Body of pancreas (tissue), 4 donors: ENCODE results near the gene ST8SIA4. TPM values are rescaled to one million over a fixed set of nuclear protein-coding genes. Genes with fewer than 3 reads are reported as not detected.

Experiments used
- ATAC-seq: fragments of 150-250 bp; one replicate; pipeline ENCODE4 v1.9.1; 2016
- DNase-seq, 4 donors: peaks; one replicate each; pipeline ENCODE4 v3.0.0-alpha.2; 2019
- H3K27ac ChIP-seq, 4 donors: fragments of 200-600 bp; sonication (generic); 1 replicate in 3 of 4; 2 replicates in 1 of 4; pipeline versions ENCODE4 v1.5.1 to v1.6.1; 2016 to 2019; ENCODE audit warnings: mild to moderate bottlenecking in 1 of 4, mixed read lengths in 1 of 4, moderate library complexity in 1 of 4
- H3K27me3 ChIP-seq, 2 donors: fragments of 200-600 bp; sonication (generic); one replicate each; pipeline ENCODE4 v1.6.0; 2016; ENCODE audit warnings: mild to moderate bottlenecking in 1 of 2
- H3K36me3 ChIP-seq, 2 donors: fragments of 200-600 bp; sonication (generic); replicated peaks in 1 of 2; 2 replicates each; pipeline ENCODE4 v1.5.1; 2016; ENCODE audit warnings: low read depth in 2 of 2; ENCODE audit not compliant: insufficient read depth in 1 of 2
- H3K4me1 ChIP-seq: fragments of 200-600 bp; sonication (generic); one replicate; pipeline ENCODE4 v1.6.0; 2016
- H3K4me3 ChIP-seq, 2 donors: fragments of 200-600 bp; sonication (generic); 1 replicate in 1 of 2; 2 replicates in 1 of 2; pipeline ENCODE4 v1.5.1; 2016 to 2019
- H3K9me3 ChIP-seq, 3 donors: fragments of 200-600 bp; sonication (generic); 1 replicate in 2 of 3; 2 replicates in 1 of 3; pipeline ENCODE4 v1.5.1; 2016
- POLR2A ChIP-seq, 3 donors: fragments of 450-650 bp; IDR thresholded peaks; one replicate each; pipeline ENCODE4 v1.6.1; 2016; ENCODE audit warnings: antibody characterized with exemption in 3 of 3, mild to moderate bottlenecking in 2 of 3
- WGBS, 2 donors: methylation state at CpG; one replicate each; pipeline ENCODE4 v1.1.5; 2017; 5-methylcytosine and 5-hydroxymethylcytosine counted together
- intact Hi-C: fragments of 100-400 bp; cut with DNase I; formaldehyde crosslinking; loops from one replicate; pipeline ENCODE4 v1.15.1; 2023
- total RNA-seq, 2 donors: library from RNA; depleted of rRNA; stranded (reverse); fragments of >200 nt; gene quantifications; one replicate each; pipeline ENCODE4 v1.1.0, GENCODE V29; 2016
- TF ChIP-seq, protein P1 (sequence below), 7 experiments: fragments of 450-650 bp in 4 of 7; fragments of 200-600 bp in 3 of 7; sonication (generic) in 3 of 7; IDR thresholded peaks; one replicate each; pipeline ENCODE4 v1.5.1; 2016 to 2019; ENCODE audit warnings: antibody characterized with exemption in 7 of 7

Gene ST8SIA4
- total RNA-seq, 2 donors from 2014 or later = 0.66 to 2.1 TPM

DNA sequence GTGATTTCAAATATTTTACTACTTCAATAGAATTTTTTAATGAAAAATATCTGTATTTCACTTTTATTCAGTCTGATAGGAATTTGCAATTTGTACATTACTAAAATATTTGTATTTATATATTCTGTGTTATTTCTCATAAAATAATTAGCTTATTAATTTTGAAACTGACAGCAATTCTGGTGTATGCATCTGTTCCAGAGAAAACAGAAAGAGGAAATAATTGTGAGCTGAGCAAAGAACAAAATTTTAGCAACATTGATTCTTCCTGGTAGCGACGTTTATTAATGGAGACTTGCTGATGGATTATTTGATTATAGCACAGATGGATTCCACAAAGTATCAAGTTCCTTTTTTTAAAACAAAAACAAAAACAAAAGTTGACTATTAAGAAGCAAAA lies 61.0 kb downstream of the ST8SIA4 start:
- ATAC-seq (no peak), DNase-seq (no peak)
- Histone ChIP-seq H3K9me3 (no peaks in the 10 kb centered on the region), H3K4me1 (no peaks in the 10 kb centered on the region), H3K4me3 (no peak overlapping the region), H3K36me3 (no peaks in the 10 kb centered on the region), H3K27me3 (no peaks in the 10 kb centered on the region), H3K27ac (no peak overlapping the region)
- WGBS, 2 donors = 45 to 62% methylated on average over 2 of the region's 2 CpGs
- TF ChIP-seq POLR2A (IDR thresholded peaks at IDR 0.05) = no peak
- TF ChIP-seq, protein P1, sequence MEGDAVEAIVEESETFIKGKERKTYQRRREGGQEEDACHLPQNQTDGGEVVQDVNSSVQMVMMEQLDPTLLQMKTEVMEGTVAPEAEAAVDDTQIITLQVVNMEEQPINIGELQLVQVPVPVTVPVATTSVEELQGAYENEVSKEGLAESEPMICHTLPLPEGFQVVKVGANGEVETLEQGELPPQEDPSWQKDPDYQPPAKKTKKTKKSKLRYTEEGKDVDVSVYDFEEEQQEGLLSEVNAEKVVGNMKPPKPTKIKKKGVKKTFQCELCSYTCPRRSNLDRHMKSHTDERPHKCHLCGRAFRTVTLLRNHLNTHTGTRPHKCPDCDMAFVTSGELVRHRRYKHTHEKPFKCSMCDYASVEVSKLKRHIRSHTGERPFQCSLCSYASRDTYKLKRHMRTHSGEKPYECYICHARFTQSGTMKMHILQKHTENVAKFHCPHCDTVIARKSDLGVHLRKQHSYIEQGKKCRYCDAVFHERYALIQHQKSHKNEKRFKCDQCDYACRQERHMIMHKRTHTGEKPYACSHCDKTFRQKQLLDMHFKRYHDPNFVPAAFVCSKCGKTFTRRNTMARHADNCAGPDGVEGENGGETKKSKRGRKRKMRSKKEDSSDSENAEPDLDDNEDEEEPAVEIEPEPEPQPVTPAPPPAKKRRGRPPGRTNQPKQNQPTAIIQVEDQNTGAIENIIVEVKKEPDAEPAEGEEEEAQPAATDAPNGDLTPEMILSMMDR (IDR thresholded peaks at IDR 0.05) = no peak
- intact Hi-C loops = no loop called here

DNA sequence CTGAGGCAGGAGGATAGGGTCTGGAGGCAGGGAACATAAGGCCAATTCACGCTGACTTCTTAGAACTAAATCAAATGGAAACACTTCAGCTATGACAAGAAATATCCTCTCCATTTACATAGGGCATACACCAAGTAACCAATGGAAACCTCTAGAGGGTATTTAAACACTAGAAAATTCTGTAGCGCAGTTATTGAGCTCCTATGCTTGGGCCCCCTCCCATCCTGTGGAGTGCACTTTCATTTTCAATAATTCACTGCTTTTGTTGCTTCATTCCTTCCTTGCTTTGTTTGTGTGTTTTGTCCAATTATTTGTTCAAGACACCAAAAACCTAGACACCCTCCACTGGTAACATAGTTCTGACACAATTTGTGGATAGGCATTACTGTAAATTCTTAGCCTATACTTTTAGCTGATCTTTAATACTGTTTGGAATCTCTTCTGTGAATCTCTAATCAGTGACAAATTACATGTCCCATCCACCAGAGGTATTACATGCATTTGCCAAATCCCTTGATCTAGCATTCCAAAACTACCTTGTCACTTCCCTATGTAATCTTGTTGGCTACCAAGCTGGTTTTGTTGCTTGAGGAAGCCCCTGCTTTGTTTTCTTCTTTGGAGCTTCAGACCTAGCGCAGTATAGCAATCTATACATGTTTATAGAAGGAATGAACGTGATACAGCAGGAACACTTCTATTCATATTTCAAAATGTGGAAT lies 61.6 kb downstream of the ST8SIA4 start:
- Histone ChIP-seq H3K27me3 (no peaks in the 10 kb centered on the region), H3K4me3 (no peak overlapping the region), H3K4me1 (no peaks in the 10 kb centered on the region), H3K9me3 (no peaks in the 10 kb centered on the region), H3K27ac (no peak overlapping the region), H3K36me3 (no peaks in the 10 kb centered on the region)
- DNase-seq = no peak
- no peak for ATAC-seq
- WGBS, 2 donors = 61 to 71% methylated on average over 4 of the region's 4 CpGs
- no peak for TF ChIP-seq POLR2A (IDR thresholded peaks at IDR 0.05)
- TF ChIP-seq, protein P1 (IDR thresholded peaks at IDR 0.05) = no peak
- intact Hi-C loops = no loop called here

DNA sequence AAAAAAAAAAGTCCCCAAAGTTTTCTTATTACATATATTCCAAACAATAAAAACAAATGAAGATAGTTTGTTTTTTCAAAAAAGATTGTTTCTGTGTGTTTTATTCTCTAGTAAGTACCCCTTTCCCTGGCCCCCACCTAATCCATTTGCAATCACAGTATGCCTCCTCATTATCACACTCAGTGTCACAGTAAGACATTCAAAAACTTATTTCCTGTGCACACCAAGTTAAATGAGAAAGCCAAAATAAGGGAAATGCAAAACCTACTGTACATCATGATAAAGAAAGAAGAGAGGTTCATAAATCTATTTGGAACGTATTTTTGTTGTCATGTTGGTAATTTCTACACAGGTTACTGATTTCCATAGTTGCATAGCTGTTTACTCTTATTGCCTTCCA lies 62.3 kb downstream of the ST8SIA4 start:
- Histone ChIP-seq H3K36me3 (no peaks in the 10 kb centered on the region), H3K4me3 (no peak overlapping the region), H3K27ac (no peak overlapping the region), H3K4me1 (no peaks in the 10 kb centered on the region), H3K9me3 (no peaks in the 10 kb centered on the region), H3K27me3 (no peaks in the 10 kb centered on the region)
- DNase-seq (no peak), ATAC-seq (no peak)
- 24 to 34% methylated on average over 1 of the region's 1 CpG for WGBS, 2 donors
- TF ChIP-seq, protein P1 (IDR thresholded peaks at IDR 0.05) = no peak
- no peak for TF ChIP-seq POLR2A (IDR thresholded peaks at IDR 0.05)
- intact Hi-C loops = no loop called here

DNA sequence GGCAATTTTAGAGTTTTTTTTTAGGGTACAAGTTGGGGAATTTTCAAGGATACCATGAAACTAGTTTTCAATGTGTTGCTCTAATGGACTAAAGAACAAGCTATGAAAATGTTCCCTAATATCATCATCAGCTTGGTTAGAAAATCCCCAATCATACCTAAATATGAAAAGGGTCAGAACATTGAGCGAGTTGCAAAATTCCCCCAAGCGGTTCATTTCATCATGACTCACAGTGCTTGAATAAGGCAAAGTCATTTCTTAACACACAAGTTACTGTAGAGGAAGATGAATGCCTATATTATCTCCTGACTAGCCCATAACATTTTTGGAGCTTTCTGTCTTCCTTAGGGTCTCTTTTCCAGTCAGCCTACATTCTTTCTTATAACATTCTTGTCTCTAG lies 62.7 kb downstream of the ST8SIA4 start:
- intact Hi-C loops = no loop called here
- WGBS, 2 donors = 63 to 93% methylated on average over 2 of the region's 2 CpGs
- no peak for ATAC-seq
- no peaks in the 10 kb centered on the region for H3K36me3 ChIP-seq
- H3K4me3 ChIP-seq = no peak overlapping the region
- no peak for DNase-seq
- TF ChIP-seq, protein P1 (IDR thresholded peaks at IDR 0.05) = no peak
- no peak for TF ChIP-seq POLR2A (IDR thresholded peaks at IDR 0.05)
- H3K27ac ChIP-seq = no peak overlapping the region
- no peaks in the 10 kb centered on the region for H3K9me3 ChIP-seq
- H3K27me3 ChIP-seq = no peaks in the 10 kb centered on the region
- H3K4me1 ChIP-seq = no peaks in the 10 kb centered on the region

DNA sequence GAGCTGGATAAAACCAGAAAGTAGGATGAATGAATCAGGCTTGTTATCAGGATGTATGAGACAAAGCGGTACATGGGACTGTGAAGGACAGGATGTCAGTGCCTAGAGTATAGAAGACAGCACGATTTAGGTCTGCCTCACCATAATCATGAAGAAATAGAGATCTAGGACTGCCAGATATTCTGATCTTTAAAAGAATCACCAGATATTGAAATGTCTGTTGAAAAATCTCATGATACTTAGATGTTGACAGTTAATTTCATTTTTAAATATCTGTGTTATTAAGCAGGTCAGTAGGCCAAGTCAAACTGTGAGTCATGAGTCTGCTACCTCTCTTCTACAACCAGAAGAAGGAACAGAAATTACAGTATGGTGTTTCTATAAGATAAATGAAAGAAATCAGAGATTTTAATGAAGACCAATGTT lies 65.0 kb downstream of the ST8SIA4 start:
- H3K4me1 ChIP-seq = no peaks in the 10 kb centered on the region
- ATAC-seq (no peak), DNase-seq (no peak)
- H3K4me3 ChIP-seq = no peak overlapping the region
- H3K27me3 ChIP-seq = no peaks in the 10 kb centered on the region
- no peaks in the 10 kb centered on the region for H3K9me3 ChIP-seq
- intact Hi-C loops = no loop called here
- no peak overlapping the region for H3K27ac ChIP-seq
- H3K36me3 ChIP-seq = no peaks in the 10 kb centered on the region
- TF ChIP-seq, protein P1 (IDR thresholded peaks at IDR 0.05) = no peak
- TF ChIP-seq POLR2A (IDR thresholded peaks at IDR 0.05) = no peak
- 83 to 90% methylated on average over 2 of the region's 2 CpGs for WGBS, 2 donors
